Ascending aorta (tissue), 2 donors: ENCODE results near the gene PCBP3. TPM values are rescaled to one million over a fixed set of nuclear protein-coding genes. Genes with fewer than 3 reads are reported as not detected.

Experiments
- DNase-seq, 2 donors: peaks; one replicate each; pipeline ENCODE4 v3.0.0-alpha.2; 2019; ENCODE audit warnings: low spot score in 2 of 2
- H3K27ac ChIP-seq, 2 donors: fragments of 200-600 bp; sonication (generic); one replicate each; pipeline ENCODE4 v1.5.1; 2016 to 2017; ENCODE audit warnings: mild to moderate bottlenecking in 1 of 2
- H3K27me3 ChIP-seq: fragments of 200-600 bp; sonication (generic); one replicate; pipeline ENCODE4 v1.5.1; 2017
- H3K36me3 ChIP-seq, 2 donors: fragments of 200-600 bp; sonication (generic); one replicate each; pipeline ENCODE4 v1.5.1; 2016
- H3K4me1 ChIP-seq, 2 donors: fragments of 200-600 bp; sonication (generic); one replicate each; pipeline ENCODE4 v1.5.1; 2016 to 2017; ENCODE audit warnings: mild to moderate bottlenecking in 1 of 2
- H3K4me3 ChIP-seq, 2 donors: fragments of 200-600 bp; sonication (generic); one replicate each; pipeline ENCODE4 v1.5.1; 2016 to 2017; ENCODE audit warnings: mild to moderate bottlenecking in 1 of 2
- H3K9me3 ChIP-seq, 2 donors: fragments of 200-600 bp; sonication (generic); one replicate each; pipeline ENCODE4 v1.5.1; 2016
- intact Hi-C: fragments of 100-400 bp; cut with DNase I; formaldehyde crosslinking; loops from one replicate; pipeline ENCODE4 v1.15.1; 2023
- total RNA-seq: library from RNA; depleted of rRNA; stranded (reverse); fragments of >200 nt; gene quantifications from one replicate; pipeline ENCODE4 v1.1.0, GENCODE V29; 2016
- TF ChIP-seq, protein P1 (sequence below), 3 experiments: fragments of 200-600 bp in 2 of 3; fragments of 450-650 bp in 1 of 3; sonication (generic) in 2 of 3; IDR thresholded peaks; one replicate each; pipeline ENCODE4 v1.5.1; 2016 to 2019; ENCODE audit warnings: antibody characterized with exemption in 3 of 3, mild to moderate bottlenecking in 1 of 3, moderate library complexity in 1 of 3

PCBP3 gene
- total RNA-seq, 1 donor from 2014 or later: not detected

DNA sequence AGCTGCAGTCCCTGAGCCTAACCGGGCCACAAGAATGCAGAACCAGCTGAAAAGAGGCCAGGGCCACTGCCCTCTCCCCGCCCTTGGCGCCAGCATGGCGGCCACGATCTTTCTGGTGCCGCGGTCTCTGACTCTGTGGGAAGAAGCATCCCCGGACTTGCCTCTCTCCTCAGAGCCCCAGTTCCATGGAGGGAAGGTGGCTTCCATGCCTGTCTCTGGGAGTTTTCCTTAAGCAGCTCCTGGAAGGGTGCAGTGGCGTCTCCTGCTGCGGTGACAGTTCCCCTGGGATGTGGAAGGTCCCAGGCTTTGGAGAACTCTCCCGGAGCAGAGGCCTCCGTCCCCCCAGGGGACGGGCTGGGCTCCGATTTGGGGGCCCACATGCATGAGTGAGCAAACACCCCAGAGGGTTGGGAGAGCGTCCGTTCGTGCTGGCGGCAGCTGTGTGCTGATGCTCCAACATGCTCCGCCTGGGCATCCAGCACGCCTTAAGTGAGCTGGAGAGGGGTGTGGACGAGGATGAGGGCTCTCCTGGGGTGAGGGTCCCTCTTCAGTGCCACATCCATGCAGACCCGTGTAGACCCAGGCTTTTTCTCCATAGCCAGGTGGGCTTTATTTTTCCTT lies 228.2 kb downstream of the PCBP3 start:
- Histone ChIP-seq H3K36me3 (no peaks in the 10 kb centered on the region), H3K9me3 (no peaks in the 10 kb centered on the region), H3K4me1 (peaks cover 0 to 3% of the 10 kb centered on the region in 2 donors), H3K4me3 (no peak overlapping the region), H3K27ac (no peak overlapping the region), H3K27me3 (no peaks in the 10 kb centered on the region)
- DNase-seq: no peak
- intact Hi-C loops: no loop called here
- TF ChIP-seq, protein P1, sequence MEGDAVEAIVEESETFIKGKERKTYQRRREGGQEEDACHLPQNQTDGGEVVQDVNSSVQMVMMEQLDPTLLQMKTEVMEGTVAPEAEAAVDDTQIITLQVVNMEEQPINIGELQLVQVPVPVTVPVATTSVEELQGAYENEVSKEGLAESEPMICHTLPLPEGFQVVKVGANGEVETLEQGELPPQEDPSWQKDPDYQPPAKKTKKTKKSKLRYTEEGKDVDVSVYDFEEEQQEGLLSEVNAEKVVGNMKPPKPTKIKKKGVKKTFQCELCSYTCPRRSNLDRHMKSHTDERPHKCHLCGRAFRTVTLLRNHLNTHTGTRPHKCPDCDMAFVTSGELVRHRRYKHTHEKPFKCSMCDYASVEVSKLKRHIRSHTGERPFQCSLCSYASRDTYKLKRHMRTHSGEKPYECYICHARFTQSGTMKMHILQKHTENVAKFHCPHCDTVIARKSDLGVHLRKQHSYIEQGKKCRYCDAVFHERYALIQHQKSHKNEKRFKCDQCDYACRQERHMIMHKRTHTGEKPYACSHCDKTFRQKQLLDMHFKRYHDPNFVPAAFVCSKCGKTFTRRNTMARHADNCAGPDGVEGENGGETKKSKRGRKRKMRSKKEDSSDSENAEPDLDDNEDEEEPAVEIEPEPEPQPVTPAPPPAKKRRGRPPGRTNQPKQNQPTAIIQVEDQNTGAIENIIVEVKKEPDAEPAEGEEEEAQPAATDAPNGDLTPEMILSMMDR (IDR thresholded peaks at IDR 0.05): no peak

DNA sequence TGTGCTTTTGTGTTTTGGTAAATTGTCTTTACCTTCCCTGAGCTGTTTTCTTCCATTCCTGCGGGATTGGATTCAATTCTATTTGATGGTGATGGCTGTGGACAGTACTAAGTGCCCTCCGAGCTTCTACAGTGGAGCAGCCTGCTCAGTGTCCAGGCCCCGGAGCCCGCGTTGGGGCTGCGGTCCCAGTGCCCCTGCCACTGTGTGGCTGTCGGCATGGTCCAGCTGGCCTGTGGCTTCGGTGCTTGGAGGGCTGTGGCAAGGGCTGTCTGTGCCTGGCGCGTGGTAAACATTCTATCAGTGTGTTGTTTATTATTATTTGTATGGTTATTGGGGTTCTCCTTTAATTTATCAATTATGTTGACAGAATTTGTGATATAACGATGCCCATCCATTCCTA lies 228.9 kb downstream of the PCBP3 start:
- Histone ChIP-seq H3K4me3 (no peak overlapping the region), H3K36me3 (no peaks in the 10 kb centered on the region), H3K9me3 (no peaks in the 10 kb centered on the region), H3K27ac (no peak overlapping the region), H3K4me1 (peaks cover 0 to 3% of the 10 kb centered on the region in 2 donors), H3K27me3 (no peaks in the 10 kb centered on the region)
- intact Hi-C loops: no loop called here
- TF ChIP-seq, protein P1 (IDR thresholded peaks at IDR 0.05): no peak
- no peak for DNase-seq

DNA sequence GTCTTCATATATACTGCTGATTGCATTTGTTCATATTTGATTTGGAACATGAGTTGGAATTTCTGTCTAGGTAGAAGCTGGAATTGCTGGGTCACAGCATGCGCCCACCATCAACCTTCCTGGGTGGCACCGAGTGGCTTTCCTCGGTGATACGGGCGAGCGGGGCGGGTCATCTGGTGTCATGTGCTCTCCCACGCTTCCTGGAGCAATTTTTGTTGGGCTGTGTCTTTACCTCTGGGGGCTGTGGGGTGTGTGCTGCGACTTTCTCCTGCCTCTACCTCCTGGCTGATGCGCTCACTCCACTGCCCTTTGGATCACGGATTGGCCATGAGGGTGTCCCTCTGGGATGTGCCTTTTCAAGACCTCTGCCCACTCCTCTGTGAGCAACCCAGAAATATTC lies 229.4 kb downstream of the PCBP3 start:
- Histone ChIP-seq H3K36me3 (no peaks in the 10 kb centered on the region), H3K4me3 (no peak overlapping the region), H3K27me3 (no peaks in the 10 kb centered on the region), H3K4me1 (peaks cover 0 to 3% of the 10 kb centered on the region in 2 donors), H3K27ac (no peak overlapping the region), H3K9me3 (no peaks in the 10 kb centered on the region)
- intact Hi-C loops: no loop called here
- TF ChIP-seq, protein P1 (IDR thresholded peaks at IDR 0.05): no peak
- DNase-seq: no peak

DNA sequence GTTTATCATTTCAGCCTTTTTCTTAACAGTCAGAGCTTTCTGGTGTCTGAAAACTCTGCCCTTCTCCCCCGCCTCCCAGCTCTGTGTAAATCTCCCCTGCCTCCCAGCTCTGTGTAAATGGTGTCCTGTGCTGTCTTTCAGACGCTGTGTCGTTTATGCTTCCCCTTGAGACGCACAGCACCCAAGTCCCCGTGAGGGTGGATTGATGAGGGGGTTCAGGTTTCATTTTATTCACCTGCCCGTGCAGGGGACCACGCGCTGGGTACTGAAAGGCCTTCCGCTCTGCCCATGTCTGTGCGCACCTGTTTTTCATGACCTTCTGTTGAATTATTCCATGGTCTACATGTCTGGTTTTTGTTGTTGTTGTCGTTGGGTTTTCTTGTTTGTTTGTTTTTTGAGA lies 229.9 kb downstream of the PCBP3 start:
- Histone ChIP-seq H3K27ac (no peak overlapping the region), H3K27me3 (no peaks in the 10 kb centered on the region), H3K4me1 (peaks cover 0 to 3% of the 10 kb centered on the region in 2 donors), H3K4me3 (no peak overlapping the region), H3K36me3 (no peaks in the 10 kb centered on the region), H3K9me3 (no peaks in the 10 kb centered on the region)
- intact Hi-C loops: no loop called here
- TF ChIP-seq, protein P1 (IDR thresholded peaks at IDR 0.05): no peak
- DNase-seq: no peak

DNA sequence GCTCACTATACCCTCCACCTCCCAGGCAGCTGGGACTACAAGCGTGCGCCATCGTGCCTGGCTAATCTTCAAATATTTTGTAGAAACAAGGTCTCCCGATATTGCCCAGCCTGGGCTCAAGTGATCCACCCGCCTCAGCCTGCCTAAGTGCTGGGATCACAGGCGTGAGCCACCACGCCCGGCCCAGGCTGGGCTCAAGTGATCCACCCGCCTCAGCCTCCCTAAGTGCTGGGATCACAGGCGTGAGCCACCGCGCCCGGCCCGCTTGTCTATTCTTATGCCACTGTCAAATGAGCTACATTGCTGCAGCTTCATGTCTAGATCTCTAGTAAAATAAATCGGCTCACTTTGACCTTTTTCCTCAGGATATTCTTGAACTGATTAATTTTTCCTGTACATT lies 230.3 kb downstream of the PCBP3 start:
- no peak for DNase-seq
- H3K4me3 ChIP-seq: no peak overlapping the region
- H3K27me3 ChIP-seq: no peaks in the 10 kb centered on the region
- TF ChIP-seq, protein P1 (IDR thresholded peaks at IDR 0.05): no peak
- H3K27ac ChIP-seq: no peak overlapping the region
- H3K4me1 ChIP-seq: peaks cover 0 to 3% of the 10 kb centered on the region in 2 donors
- no peaks in the 10 kb centered on the region for H3K9me3 ChIP-seq
- intact Hi-C loops: no loop called here
- no peaks in the 10 kb centered on the region for H3K36me3 ChIP-seq
